ENCODE data around the gene CTDP1.

DNA sequence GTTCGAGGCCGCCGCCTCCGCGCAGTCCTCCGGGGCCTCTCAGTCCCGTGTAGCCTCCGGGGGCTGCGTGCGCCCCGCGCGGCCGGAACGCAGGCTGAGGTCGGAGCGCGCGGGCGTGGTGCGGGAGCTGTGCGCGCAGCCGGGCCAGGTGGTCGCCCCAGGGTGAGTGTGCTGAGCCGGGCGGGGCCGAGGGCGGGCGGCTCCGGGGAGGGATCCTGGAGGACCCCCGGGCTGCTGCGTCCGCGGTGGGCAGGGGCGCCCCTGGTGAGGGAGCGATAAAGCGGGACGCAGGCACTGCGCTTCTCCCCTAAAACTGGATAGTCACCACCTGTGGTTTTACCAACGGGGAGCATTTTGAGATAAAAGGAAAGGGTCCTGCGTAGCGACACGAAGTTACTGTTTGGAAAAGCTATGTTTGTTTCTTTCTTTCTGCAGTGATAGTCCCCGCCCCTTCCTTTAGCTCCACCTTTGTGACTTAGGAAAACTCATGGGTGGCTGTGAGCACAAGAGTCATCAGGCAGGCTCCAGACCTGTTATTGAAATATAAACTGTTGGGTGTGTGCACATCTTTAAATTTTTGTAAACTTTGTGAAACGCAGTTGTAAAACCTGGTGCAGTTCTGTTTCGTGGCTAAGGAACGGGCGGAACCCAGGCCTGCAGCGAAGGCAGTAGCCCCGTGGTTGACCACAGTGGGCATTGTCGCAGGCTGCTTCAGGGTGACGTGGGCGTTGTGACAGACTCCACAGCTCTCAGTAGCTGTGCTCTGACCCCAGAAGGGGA, 687 bp downstream of the CTDP1 start:
- TF ChIP-seq, protein P1, sequence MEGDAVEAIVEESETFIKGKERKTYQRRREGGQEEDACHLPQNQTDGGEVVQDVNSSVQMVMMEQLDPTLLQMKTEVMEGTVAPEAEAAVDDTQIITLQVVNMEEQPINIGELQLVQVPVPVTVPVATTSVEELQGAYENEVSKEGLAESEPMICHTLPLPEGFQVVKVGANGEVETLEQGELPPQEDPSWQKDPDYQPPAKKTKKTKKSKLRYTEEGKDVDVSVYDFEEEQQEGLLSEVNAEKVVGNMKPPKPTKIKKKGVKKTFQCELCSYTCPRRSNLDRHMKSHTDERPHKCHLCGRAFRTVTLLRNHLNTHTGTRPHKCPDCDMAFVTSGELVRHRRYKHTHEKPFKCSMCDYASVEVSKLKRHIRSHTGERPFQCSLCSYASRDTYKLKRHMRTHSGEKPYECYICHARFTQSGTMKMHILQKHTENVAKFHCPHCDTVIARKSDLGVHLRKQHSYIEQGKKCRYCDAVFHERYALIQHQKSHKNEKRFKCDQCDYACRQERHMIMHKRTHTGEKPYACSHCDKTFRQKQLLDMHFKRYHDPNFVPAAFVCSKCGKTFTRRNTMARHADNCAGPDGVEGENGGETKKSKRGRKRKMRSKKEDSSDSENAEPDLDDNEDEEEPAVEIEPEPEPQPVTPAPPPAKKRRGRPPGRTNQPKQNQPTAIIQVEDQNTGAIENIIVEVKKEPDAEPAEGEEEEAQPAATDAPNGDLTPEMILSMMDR (conservative IDR thresholded peaks at IDR 0.05; ENCODE audit: low read depth, low read length) = no peak
- TF ChIP-seq EZH2 (IDR thresholded peaks at IDR 0.05; ENCODE audit: borderline replicate concordance, low read depth, low read length, poor library complexity, severe bottlenecking) = no peak

Measured in A673 (cell line).